NCI-H524 (cell line): ENCODE measurements around the gene USP53.
"Not testable (repeated sequence)": the region's sequence is repeated elsewhere in the genome, so short reads cannot be mapped to it uniquely, and the experiment has no call there.

Experiments
- DNase-seq, 2 experiments: peaks; one replicate each; lab custom pipeline; 2025; lab: John Stamatoyannopoulos, UW

Gene USP53

DNA sequence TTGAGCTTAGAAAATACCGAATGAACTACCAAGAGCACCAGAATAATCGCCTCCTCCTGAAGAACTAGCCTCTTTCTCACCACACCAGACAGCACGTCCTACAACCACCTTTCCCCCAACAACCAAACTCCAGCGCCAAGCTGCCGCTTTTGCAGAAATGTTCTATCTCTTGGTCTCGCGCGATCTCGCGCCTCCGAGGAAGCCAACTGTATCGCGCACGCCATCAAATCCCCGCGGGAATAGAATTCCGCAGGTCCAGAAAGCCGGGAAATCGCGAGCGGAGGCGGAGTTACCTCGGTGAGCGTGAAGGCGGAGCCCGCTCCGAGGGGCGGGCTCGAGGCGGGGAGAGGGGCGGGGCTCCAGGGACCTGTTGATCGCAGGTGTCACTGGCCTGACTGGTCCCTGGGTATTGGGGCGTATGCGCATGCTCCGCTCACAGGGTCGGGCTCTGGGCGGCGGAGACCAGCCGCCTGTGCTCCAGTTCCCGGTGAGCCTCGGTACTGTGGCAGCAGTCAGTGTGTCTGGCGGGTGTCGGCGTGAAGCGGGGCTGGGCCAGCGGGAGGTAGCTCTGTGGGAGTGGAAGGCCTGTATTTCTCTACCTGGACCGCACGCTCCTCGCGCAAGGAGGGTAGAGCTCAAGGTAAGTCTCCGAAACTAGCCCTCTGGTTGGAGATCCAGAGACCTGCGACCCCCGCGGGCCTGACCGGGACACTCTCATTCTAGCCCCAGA, at the start of gene USP53:
Gene USP53 (plus strand): TSS at position 480 of the 730 bp plus-strand sequence. CDS start 27,047 bp downstream, outside the sequence.
- DNase-seq, result peak; percentile 88 to 94

DNA sequence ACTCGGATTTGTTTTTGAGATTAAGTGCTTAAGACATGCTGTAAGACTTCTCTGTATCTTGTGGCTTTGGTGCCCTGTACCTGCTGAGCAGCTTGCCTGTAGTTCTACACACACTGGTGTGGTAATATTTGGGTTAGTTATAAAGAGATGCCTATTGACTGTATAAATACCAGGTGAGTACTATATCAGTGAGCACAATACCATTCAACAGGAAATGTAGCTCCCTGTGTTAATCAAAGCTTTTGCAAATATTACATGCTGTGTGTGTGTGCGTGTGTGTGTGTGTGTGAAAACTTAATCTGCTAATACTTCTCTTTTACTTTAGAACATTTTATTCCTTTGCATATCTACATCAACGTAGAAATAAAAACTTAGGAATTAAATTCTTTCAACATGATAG, 46.7 kb upstream of the USP53 start:
- DNase-seq, result no peak

DNA sequence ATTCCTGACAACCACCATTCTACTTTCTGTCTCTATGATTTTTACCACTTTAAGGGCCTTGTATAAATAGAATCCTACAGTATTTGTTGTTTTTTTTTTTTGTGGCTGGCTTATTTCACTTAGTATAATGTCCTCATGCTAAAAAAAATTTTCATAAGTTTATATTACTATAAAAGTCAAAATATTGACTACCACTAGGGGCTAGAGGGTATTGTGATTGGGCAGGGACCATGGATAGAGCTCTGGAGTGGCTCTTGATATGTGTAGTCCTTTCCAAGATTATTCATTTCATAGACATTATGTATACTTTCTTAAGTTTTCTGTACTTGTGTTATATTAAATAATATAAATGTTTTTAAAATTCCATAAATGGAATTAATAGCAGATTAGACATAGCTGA, 42.3 kb upstream of the USP53 start:
- DNase-seq, result no peak

DNA sequence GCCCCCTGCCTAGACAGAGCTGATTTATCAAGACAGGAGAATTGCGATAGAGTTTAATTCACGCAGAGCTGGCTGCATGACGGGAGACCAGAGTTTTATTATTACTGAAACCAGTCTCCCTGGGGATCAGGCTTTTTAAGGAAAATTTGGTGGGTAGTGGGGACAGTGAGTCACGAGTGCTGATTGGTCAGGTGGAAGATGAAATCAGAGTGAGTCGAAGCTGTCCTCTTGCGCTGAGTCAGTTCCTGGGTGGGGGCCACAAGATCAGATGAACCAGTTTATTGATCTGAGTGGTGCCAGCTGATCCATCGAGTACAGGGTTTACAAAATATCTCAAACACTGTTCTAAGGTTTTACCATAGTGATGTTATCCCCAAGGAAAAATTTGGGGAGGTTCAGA, 40.3 kb upstream of the USP53 start:
- DNase-seq, result no peak

DNA sequence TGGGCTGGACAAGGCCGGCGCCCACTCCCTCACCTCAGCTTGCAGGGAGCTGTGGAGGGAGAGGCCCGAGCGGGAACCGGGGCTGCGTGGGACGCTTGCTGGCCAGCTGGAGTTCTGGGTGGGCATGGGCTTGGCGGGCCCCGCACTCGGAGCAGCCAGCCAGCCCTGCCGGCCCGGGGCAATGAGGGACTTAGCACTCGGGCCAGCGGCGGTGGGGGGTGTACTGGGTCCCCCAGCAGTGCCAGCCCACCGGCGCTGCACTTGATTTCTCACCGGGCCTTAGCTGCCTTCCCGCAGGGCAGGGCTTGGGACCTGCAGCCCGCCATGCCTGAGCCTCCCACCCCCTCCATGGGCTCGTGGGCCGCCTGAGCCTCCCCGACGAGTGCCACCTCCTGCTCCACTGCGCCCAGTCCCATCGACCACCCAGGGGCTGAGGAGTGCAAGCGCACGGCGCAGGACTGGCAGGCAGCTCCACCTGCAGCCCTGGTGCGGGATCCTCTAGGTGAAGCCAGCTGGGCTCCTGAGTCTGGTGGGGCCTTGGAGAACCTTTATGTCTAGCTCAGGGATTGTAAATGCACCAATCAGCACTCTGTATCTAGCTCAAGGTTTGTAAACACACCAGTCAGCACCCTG, 38.7 kb upstream of the USP53 start:
- not testable (repeated sequence) for DNase-seq

DNA sequence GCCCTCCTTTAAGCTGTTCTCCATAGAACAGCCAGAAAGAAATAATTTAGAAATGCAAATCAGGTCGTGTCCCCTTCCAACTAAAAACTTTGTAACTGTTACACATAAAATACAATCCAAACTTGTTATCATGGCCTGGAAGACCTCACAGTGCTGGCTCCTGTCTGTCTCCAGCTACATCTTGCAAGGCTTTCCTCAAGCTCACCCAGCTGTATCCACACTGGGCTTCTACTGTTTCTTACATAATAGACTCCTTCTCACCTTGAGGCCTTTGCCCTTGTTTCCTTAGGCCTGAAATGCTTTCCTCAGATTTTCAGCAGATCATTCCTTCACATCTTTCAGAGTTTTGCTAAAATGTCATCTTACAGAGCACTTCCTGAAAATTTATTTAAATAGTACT, 33.5 kb upstream of the USP53 start:
- DNase-seq, result no peak

DNA sequence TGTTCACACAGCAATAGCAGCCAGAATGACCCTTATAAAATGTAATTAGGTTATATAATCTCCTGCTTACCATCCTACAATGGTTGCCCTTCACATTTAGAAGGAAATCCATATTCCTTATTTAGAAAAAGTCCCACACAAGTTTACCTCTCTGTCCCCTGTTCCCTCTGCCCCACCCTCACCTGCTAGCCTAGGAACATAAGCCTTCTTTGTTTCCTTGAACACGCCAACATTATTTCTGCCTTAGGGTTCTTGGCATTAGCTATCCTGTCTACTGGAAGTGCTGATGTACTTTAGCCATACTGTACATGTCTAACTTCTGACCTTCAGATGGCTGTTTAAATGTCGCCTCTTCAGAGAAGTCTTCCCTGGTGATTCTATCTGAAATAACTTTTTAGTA, 28.4 kb upstream of the USP53 start:
- no peak for DNase-seq

DNA sequence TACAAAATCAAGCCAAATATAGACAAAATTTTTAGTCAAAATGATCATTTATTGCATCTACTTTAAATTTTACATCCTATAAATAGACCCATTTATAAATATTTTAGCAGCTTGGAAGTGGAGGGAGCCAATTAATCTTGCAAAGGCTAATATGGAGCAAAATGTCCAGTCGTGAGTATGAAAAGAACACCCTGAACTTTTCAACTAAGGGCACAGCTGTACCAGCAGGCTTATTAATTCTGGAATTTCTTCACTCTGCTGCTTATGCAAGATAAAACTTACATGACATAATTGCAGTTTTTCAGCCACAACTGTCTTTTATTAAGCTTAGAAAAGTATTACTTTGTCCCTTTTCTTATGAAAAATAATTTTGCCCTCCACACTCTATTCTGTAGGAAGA, 22.9 kb upstream of the USP53 start:
- no peak for DNase-seq

DNA sequence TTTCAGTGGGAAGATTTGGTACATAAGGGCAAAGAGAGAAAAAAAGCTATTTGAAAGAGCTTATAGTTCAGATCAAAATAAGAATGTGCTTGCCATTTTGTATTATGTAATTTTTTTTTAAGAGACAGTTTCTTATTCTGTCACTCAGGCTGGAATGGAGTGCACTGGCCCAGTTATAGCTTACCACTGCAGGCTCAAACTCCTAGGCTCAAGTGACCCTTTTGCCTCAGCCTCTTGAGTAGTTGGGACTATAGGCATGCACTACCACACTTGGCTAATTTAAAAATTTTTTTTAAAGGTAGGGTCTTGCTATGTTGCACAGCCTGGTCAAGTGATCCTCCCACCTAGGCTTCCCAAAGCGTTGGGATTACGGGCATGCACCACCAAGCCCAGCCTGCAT, 22.2 kb upstream of the USP53 start:
- DNase-seq, result no peak

DNA sequence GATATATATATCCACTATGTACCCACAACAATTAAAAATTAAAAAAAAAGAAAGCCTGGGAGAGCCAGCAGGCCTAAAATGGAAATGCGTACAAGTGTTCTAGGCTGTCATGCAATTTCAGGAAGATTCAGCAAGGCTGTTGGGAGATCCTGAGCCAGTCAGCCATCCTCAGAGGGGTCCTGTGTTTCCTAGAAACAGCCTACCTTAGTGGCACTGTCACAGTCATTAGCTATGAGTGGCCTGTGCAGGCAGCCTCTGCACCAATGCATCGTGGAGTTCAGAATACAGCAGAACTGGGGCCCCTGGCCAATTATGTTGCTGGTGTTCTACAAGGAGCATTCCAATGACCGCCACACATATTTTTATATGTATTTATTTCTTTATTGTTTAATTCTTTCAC, 21.0 kb upstream of the USP53 start:
- DNase-seq, result no peak

DNA sequence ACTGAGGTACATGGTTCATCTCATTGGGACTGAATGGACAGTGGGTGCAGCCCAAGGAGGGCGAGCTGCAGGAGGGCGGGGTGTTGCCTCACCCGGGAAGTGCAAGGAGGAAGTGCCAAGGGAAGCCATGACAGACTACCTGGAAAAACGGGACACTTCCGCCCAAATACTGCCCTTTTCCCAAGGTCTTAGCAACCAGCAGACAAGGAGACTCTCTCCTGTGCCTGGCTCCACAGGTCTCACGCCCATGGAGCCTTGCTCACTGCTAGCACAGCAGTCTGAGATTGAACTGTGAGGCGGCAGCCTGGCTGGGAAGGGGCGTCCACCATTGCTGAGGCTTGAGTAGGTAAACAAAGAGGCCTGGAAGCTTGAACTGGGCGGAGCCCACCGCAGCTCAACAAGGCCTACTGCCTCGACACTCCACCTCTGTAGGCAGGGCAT, 14.7 kb upstream of the USP53 start:
- DNase-seq, result no peak

DNA sequence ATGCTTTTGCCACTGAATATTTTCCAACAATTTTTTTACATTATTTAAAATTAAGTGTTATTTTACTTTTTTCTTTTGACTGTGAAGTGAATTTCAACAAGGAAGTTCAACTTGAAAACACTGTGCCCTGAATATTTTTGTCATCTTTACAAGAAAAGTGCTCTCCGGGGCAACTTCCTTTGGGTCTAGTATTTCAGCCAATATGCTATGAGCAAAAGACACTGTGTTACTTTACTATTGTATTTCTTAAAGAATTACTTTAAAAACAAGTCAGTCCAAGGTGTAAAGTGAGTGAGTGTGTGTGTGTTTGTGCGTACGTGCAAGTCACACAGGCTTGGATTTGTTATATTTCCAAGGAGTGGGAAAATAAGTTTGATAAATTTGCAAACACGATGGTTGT, 7.6 kb upstream of the USP53 start:
- no peak for DNase-seq

DNA sequence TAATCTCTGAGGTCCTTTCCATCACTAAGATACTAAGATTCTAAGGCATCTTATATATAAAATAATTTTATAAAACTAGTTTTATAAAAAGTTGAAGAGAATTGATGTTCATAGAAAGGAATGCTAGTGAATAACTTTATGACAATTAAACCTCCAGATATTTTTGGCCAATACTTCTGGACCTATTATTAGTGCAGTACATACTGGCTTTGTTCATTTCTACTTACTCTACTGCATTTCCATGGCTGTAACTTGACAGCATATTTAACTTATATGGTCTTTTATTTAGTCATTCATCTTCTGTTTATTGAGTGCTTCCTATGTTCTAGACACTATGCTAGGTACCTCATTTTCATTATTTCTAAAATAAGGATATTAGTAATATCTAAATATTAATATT, 6.8 kb upstream of the USP53 start:
- no peak for DNase-seq

DNA sequence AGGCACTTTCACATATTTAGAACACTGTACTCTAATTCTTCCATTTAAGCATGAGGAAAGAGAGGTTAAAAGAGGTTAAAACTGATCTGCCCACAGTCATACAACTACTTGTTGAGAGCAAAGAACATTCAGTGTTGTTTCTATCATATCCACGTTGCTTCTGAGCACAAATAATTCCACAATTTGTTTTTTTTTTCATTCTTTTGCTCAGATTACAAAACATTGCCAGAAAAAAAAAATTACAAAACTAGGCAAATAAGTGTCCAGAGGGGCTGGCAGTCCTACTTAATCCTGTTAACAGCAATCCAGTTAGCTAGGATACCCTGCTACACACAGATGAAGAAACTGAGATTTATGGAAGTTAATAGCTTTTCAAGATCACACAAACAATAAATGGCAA, 6.3 kb upstream of the USP53 start:
- no peak for DNase-seq

DNA sequence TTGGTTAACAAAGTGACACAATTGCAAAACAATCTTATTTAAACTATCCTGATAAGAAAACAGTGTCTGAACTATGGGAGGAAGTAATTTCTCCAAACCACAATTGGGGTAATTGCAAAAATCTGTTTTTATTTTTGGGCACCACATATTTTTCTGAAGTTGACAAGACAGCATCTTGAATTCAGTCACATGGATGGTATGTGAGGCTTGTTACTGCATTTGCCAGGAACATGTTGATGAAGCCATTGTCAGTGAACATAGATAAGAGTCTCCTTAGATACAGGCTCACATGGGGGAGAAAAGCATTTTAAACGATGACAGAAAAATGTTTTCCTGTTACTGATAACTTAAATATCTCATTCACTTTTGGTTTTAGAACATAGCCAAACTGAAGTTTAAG, 5.5 kb upstream of the USP53 start:
- no peak for DNase-seq

DNA sequence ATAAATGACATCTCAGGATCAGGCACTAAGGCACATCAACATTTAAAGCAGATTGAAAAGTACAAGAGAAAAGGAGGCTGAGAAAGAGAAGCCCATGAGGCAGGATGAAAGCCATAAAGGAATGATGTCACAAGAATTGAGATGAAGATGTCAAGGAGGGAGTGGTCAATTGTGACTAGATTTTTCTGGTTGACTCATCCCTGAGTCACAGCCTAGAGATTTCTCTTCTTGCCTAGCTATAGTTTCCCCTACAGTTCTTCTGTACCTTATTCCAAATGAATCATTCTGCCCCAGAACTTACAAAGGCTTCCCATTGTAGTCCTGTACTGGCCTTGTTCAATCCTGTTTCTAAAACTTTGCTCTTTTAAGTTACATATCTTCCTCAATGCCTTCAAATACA, 3.4 kb upstream of the USP53 start:
- DNase-seq, result no peak

DNA sequence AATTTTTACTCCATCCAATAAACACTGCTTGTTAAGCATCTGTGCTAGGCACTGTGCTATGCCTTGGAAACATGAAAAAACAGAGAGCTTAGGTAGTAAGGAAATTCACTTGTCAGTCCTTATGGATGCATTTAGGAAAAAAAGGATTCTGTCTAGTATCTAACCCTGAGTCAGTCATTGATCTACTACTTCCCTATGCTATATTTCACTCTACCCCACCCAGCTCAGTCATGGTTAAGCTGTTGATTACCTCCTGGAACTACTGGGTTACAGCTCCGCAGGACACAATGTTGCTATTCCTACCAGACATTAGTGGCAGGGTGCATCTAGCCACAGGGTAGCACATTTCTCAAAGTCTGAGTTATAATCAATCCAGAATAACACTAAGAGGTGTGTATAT, 2.9 kb upstream of the USP53 start:
- no peak for DNase-seq

DNA sequence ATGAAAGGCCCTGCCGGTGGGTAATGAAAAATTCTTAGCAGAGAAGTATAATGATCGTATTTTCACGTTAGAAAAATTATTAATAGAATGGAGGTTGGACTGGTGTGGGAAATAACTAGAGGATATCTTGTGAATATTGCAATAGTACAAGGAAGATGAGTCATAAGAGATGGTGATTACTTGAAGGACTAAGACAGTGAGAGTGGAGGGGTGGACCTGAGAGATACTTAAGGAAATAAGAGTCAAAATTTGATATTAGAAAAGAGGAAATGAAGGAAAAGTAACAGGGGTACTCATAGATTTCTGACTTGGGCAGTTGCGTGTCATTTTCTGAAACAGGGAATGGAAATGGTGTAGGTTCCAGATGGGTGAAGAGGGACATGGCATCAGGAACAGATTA, 1.7 kb upstream of the USP53 start:
- DNase-seq, result no peak

DNA sequence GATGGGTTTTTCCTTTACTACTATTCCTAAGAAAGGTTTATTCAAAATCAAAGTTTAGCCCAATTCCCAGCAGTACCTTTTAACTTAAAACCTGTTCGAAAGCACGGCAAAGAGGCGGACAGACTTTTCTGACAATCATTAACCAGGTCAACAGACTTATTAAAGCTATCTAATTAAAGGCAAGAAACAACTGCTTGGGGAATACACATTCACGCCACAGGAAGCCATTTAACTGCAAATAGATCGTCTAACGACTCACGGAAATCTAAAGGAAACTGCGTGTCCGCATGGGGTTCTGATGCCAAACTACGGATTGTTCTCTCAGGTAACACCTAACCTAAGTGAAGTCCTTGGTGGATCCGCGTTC, 663 bp upstream of the USP53 start:
- DNase-seq, result no peak

DNA sequence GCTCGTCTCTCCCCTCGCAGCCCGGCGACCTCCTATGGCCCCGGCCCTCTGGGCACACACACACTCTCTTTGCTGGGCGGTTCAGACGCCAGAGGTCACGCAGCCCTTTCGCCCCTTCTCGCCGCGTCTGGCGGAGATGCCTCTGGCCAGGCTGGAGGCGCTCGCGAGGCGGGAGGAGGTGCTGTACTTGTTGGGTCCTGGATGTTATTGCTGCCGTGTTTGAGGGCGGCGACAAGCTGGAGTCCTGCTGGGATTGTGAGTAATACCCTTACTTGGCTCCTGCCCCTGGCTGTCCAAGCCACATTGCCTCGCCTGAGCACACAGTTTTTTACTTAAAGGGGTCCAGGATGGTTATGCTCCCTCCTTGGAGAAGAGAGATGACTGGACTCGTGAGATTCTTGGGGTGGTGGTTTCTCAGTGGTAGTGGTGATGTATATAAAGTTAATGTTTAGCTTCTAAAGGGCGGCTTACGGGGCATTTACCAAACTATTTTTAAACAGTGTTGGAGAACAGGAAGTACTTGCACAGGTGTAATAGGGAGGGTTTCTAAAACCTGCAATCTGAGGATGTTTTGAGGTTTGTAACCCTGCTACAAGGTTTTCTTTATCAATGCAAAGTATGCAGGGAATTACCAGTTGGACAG, 572 bp downstream of the USP53 start:
- DNase-seq, result peak; percentile 54 to 70

DNA sequence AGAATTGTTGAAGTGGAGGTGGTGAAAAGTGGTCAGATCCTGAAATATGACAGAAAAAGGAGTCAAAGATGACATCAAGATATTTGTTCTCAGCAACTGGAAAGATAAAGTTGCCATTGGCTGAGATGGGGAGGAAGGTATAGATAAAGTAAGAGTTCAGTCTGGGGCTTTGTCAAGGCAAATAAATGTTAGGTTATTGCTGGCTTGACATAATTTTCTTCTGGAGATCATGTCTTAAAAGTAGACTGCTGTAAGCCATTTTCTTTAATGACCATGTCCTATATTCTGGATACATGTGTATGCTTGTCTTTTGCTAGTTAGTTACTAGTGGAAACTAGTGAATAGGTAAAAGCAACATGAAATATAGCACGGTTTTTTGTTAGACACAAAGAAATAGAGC, 5.6 kb downstream of the USP53 start:
- no peak for DNase-seq

DNA sequence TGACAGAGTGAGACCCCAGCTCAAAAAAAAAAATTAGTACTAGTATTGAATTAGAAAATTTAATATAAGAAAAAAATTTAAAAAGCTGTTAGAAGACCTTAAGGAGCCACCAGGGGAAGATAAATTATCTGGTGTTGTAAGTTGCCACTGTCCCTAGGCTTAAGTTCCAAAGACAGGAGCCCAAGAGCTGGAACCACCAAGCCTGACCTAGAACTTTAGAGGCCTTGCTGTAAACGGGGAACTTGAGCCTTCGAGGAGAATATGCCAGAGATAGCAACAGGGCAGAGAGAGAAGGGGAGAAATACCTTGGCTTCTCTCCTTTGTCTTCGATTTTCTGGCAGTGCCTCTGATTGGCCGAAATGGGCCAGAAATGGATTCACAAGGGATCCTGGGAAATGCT, 8.9 kb downstream of the USP53 start:
- DNase-seq, result no peak

DNA sequence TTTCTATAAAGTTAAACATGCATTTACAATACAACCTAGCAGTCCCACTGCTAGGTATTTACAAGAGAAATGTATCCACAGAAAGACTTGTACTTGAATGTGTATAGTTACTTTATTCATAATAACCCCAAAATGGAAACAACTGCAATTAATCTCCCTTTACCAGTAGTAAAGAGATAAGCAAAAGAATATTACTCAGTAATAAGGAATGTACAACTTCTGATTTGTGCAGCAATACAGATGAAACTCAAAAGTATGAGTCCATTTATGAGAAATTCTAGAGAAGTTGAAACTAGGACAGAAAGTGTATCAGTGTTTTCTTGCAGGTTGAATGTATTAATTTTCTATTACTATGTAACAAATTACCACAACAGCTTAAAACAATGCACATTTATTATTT, 15.2 kb downstream of the USP53 start:
- DNase-seq, result no peak

DNA sequence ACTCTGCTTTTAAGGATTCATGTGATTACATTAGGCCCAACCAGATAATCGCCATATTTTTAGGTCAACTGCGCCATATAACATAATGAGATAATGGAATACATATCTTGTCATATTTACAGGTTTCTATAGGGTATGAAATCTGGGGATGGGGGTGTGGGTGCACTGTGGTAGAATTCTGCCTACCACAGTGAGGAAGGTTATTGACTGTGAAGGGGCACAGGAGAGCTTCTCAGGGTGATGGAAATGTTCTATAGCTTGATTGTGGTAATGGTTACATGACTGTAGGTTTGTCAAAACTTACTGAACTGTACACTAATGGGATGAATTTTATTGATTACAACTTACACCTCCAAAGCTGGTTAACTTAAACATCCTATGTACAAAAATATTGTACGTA, 15.9 kb downstream of the USP53 start:
- no peak for DNase-seq
